ENCODE measurements around the gene LGALS8. TPM values are rescaled to one million over a fixed set of nuclear protein-coding genes. Genes with fewer than 3 reads are reported as not detected.
"Not testable (repeated sequence)": the region's sequence is repeated elsewhere in the genome, so short reads cannot be mapped to it uniquely, and the experiment has no call there.

The LGALS8 gene
- total RNA-seq, 1 experiment from 2014 or later, result 35.3 TPM

DNA sequence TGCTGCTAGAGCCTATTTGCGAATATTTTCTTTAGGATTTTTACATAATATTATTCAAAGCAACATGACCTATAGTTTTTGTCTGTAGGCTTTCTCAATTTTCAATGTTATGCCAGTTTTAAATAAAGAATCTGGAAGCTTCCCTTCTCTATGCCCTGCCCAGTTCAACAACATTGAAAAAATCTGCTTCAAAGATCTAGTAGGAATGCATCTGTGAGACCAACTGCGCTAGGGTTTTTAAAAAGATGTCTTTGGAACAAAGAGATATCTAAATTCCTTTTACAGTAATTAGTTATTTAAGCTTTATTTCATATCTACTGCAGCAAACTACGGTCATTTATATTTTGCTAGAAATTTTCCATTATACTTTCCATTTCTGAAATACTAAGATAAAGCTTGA, 54.9 kb downstream of the LGALS8 start:
- no peaks in the 10 kb centered on the region for H3K4me1 ChIP-seq (ENCODE audit: insufficient read depth, low read length, poor library complexity, severe bottlenecking)
- DNase-seq (ENCODE audit: low spot score), result no peak
- intact Hi-C loops (cut with micrococcal nuclease; ENCODE audit: unreplicated experiment), result no loop called here
- H3K36me3 ChIP-seq (ENCODE audit: insufficient read depth, low read length, poor library complexity, severe bottlenecking), result peaks cover 20% of the 10 kb centered on the region
- H3K27ac ChIP-seq (ENCODE audit: low read depth, low read length, poor library complexity, severe bottlenecking), result no peak overlapping the region
- BruUV-seq (replicated peaks), result no TSS peak
- CTCF ChIA-PET, result no interaction called here
- no peaks in the 10 kb centered on the region for H3K9me3 ChIP-seq (ENCODE audit: low read depth, low read length, poor library complexity, severe bottlenecking)
- H3K27me3 ChIP-seq (replicated peaks; ENCODE audit: insufficient read depth, low read depth, low read length, poor library complexity), result no peaks in the 10 kb centered on the region
- no peak overlapping the region for H3K4me3 ChIP-seq (ENCODE audit: low read depth, low read length, poor library complexity, severe bottlenecking)
- POLR2A ChIA-PET (ENCODE audit: low non-redundant PET), result no interaction called here
- TF ChIP-seq EZH2 (IDR thresholded peaks at IDR 0.05; ENCODE audit: borderline replicate concordance, low read depth, low read length, poor library complexity, severe bottlenecking), result no peak
- TF ChIP-seq, protein P1, sequence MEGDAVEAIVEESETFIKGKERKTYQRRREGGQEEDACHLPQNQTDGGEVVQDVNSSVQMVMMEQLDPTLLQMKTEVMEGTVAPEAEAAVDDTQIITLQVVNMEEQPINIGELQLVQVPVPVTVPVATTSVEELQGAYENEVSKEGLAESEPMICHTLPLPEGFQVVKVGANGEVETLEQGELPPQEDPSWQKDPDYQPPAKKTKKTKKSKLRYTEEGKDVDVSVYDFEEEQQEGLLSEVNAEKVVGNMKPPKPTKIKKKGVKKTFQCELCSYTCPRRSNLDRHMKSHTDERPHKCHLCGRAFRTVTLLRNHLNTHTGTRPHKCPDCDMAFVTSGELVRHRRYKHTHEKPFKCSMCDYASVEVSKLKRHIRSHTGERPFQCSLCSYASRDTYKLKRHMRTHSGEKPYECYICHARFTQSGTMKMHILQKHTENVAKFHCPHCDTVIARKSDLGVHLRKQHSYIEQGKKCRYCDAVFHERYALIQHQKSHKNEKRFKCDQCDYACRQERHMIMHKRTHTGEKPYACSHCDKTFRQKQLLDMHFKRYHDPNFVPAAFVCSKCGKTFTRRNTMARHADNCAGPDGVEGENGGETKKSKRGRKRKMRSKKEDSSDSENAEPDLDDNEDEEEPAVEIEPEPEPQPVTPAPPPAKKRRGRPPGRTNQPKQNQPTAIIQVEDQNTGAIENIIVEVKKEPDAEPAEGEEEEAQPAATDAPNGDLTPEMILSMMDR (conservative IDR thresholded peaks at IDR 0.05; ENCODE audit: low read depth, low read length), result no peak

DNA sequence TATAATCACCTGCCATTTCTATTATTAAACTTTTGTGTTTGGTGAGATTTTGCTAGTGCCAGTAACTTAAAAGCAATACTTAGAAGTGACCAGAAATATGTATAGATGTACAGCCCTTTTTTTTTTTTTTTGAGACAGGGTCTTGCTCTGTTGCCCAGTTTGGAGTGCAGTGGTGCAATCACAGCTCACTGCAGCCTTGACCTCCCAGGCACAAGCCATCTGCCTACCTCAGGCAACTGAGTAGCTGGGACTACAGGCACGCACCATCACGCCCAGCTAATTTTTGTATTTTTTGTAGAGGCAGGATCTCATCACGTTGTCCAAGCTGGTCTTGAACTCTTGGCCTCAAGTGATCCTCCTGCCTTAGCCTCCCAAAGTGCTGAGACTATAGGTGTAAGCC, 56.6 kb downstream of the LGALS8 start:
- H3K4me1 ChIP-seq (ENCODE audit: insufficient read depth, low read length, poor library complexity, severe bottlenecking); DNase-seq (ENCODE audit: low spot score); BruUV-seq (replicated peaks); H3K4me3 ChIP-seq (ENCODE audit: low read depth, low read length, poor library complexity, severe bottlenecking); intact Hi-C loops (cut with micrococcal nuclease; ENCODE audit: unreplicated experiment); CTCF ChIA-PET; H3K9me3 ChIP-seq (ENCODE audit: low read depth, low read length, poor library complexity, severe bottlenecking); H3K27ac ChIP-seq (ENCODE audit: low read depth, low read length, poor library complexity, severe bottlenecking); POLR2A ChIA-PET (ENCODE audit: low non-redundant PET); H3K27me3 ChIP-seq (replicated peaks; ENCODE audit: insufficient read depth, low read depth, low read length, poor library complexity): not testable (repeated sequence)
- H3K36me3 ChIP-seq (ENCODE audit: insufficient read depth, low read length, poor library complexity, severe bottlenecking), result peaks cover 28% of the 10 kb centered on the region

DNA sequence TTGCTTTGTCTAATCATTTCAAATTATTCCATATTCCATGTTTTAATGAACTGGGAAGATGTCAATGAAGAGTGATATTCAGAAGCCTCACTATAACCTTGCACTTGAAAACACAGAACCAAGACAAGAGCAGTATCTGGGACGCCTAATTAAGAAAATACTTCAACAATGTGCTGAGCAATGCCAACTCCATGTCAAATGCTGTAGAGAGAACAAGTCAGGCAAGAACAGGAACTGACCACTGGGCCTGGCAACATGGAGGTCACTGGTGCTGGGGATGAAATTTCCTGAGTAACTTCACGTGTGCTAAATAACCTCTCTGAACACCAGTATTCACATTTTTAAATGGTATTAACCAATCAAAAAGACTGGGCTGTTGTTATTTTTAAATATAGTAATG, 57.7 kb downstream of the LGALS8 start:
- H3K4me1 ChIP-seq (ENCODE audit: insufficient read depth, low read length, poor library complexity, severe bottlenecking), result no peaks in the 10 kb centered on the region
- ChIA-PET CTCF (no interaction called here), POLR2A (ENCODE audit: low non-redundant PET) (no interaction called here)
- no peaks in the 10 kb centered on the region for H3K27me3 ChIP-seq (replicated peaks; ENCODE audit: insufficient read depth, low read depth, low read length, poor library complexity)
- no peak for DNase-seq (ENCODE audit: low spot score)
- no peaks in the 10 kb centered on the region for H3K9me3 ChIP-seq (ENCODE audit: low read depth, low read length, poor library complexity, severe bottlenecking)
- TF ChIP-seq, protein P1 (conservative IDR thresholded peaks at IDR 0.05; ENCODE audit: low read depth, low read length), result no peak
- no peak for TF ChIP-seq EZH2 (IDR thresholded peaks at IDR 0.05; ENCODE audit: borderline replicate concordance, low read depth, low read length, poor library complexity, severe bottlenecking)
- no TSS peak for BruUV-seq (replicated peaks)
- intact Hi-C loops (cut with micrococcal nuclease; ENCODE audit: unreplicated experiment), result no loop called here
- no peak overlapping the region for H3K4me3 ChIP-seq (ENCODE audit: low read depth, low read length, poor library complexity, severe bottlenecking)
- H3K27ac ChIP-seq (ENCODE audit: low read depth, low read length, poor library complexity, severe bottlenecking), result no peak overlapping the region
- H3K36me3 ChIP-seq (ENCODE audit: insufficient read depth, low read length, poor library complexity, severe bottlenecking), result peaks cover 30% of the 10 kb centered on the region

DNA sequence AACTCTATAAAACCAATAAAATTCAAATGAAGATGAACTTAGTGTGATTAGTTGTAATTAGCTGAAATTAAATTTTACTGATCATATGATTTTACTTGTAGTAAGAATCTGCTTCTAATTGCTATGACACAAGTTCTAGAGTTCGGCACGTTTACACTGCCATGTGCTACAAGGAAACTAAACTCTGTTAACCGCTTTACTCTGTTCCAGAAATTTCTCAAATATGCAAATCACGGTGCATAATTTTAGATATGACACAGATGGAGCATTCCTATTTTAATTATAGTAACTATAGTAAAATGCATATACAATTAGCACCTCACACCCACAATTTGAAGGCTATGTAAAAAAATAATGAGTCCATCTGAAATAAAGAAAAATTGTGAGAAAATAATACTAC, 65.7 kb downstream of the LGALS8 start:
- H3K36me3 ChIP-seq (ENCODE audit: insufficient read depth, low read length, poor library complexity, severe bottlenecking), result peaks cover 63% of the 10 kb centered on the region
- H3K27me3 ChIP-seq (replicated peaks; ENCODE audit: insufficient read depth, low read depth, low read length, poor library complexity), result no peaks in the 10 kb centered on the region
- DNase-seq (ENCODE audit: low spot score), result no peak
- intact Hi-C loops (cut with micrococcal nuclease; ENCODE audit: unreplicated experiment), result no loop called here
- TF ChIP-seq EZH2 (IDR thresholded peaks at IDR 0.05; ENCODE audit: borderline replicate concordance, low read depth, low read length, poor library complexity, severe bottlenecking), result no peak
- TF ChIP-seq, protein P1 (conservative IDR thresholded peaks at IDR 0.05; ENCODE audit: low read depth, low read length), result no peak
- no peak overlapping the region for H3K27ac ChIP-seq (ENCODE audit: low read depth, low read length, poor library complexity, severe bottlenecking)
- no TSS peak for BruUV-seq (replicated peaks)
- H3K9me3 ChIP-seq (ENCODE audit: low read depth, low read length, poor library complexity, severe bottlenecking), result no peaks in the 10 kb centered on the region
- POLR2A ChIA-PET (ENCODE audit: low non-redundant PET), result no interaction called here
- no peak overlapping the region for H3K4me3 ChIP-seq (ENCODE audit: low read depth, low read length, poor library complexity, severe bottlenecking)
- no peaks in the 10 kb centered on the region for H3K4me1 ChIP-seq (ENCODE audit: insufficient read depth, low read length, poor library complexity, severe bottlenecking)
- CTCF ChIA-PET, result no interaction called here

All from A673 (cell line).